Tibial nerve (tissue), 4 donors: ENCODE results near the gene TFR2.

ENCODE experiments used
- CTCF ChIP-seq, 5 experiments: fragments of 200-600 bp in 3 of 5; fragments of 450-650 bp in 2 of 5; sonication (generic) in 3 of 5; IDR thresholded peaks; one replicate each; pipeline ENCODE4 v1.5.1; 2016 to 2019; ENCODE audit warnings: antibody characterized with exemption in 5 of 5, mild to moderate bottlenecking in 3 of 5, moderate library complexity in 2 of 5
- EP300 ChIP-seq, 2 donors: sonication (generic); formaldehyde crosslinking; IDR thresholded peaks; one replicate each; pipeline ENCODE4 v1.6.1; 2017; ENCODE audit warnings: antibody characterized with exemption in 2 of 2, mild to moderate bottlenecking in 1 of 2
- POLR2A ChIP-seq, 2 donors: fragments of 450-650 bp; IDR thresholded peaks; one replicate each; pipeline ENCODE4 v1.6.1; 2017; ENCODE audit warnings: antibody characterized with exemption in 2 of 2, mild to moderate bottlenecking in 2 of 2, moderate library complexity in 2 of 2

GRCh38 chr7:100685631-100686145 lies 44.3 kb upstream of the TFR2 start:
- TF ChIP-seq CTCF (IDR thresholded peaks at IDR 0.05) (no peak), EP300 (IDR thresholded peaks at IDR 0.05) (no peak), POLR2A (IDR thresholded peaks at IDR 0.05) (no peak)
